ENCODE data around the gene CREB5.

CREB5 gene

DNA sequence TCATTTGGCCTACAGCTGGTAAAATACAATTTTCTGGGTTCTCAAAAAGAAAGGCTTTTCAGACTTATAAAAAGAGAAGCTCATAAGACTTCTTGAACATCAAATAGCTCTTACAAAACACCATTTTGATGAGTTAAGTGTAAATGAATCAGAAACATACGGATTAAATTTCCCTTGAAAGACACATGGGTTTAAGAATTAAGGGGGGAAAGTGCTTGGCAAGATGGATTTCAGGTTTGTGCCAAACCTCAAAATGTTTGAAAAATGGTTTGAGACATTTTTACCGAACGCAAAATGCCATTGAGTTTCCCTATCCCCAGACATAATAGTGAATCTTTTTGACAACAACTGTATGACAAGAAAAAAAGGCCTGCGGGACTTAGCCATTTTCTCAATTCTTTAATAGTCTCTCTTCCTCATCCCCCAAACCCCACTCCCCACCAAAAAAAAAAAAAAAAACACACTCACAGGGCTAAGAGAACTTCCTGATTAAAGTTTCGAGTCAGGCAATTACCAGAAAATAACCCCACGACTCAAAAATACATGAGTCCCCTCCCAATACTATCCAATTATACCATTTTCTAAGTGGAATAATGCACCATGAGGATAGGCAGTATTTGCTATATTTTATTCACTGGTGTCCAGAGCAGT, 285.7 kb downstream of the CREB5 start:
- Histone ChIP-seq H3K4me1 (ENCODE audit: low read depth, poor library complexity, severe bottlenecking) (peaks cover 5% of the 10 kb centered on the region), H3K27me3 (ENCODE audit: insufficient read depth, low read depth) (no peaks in the 10 kb centered on the region), H3K4me3 (IDR thresholded peaks at IDR 0.05; ENCODE audit: insufficient read depth, low read depth, low read length) (no peak overlapping the region), H3K36me3 (ENCODE audit: insufficient read depth) (no peaks in the 10 kb centered on the region), H3K9ac (no peak overlapping the region), H2AFZ (ENCODE audit: low read depth) (no peak overlapping the region), H3K79me2 (ENCODE audit: insufficient read depth, low read depth) (no peaks in the 10 kb centered on the region), H4K20me1 (ENCODE audit: insufficient read depth) (no peaks in the 10 kb centered on the region), H3K4me2 (no peak overlapping the region), H3K27ac (no peak overlapping the region)
- TF ChIP-seq, protein P1, sequence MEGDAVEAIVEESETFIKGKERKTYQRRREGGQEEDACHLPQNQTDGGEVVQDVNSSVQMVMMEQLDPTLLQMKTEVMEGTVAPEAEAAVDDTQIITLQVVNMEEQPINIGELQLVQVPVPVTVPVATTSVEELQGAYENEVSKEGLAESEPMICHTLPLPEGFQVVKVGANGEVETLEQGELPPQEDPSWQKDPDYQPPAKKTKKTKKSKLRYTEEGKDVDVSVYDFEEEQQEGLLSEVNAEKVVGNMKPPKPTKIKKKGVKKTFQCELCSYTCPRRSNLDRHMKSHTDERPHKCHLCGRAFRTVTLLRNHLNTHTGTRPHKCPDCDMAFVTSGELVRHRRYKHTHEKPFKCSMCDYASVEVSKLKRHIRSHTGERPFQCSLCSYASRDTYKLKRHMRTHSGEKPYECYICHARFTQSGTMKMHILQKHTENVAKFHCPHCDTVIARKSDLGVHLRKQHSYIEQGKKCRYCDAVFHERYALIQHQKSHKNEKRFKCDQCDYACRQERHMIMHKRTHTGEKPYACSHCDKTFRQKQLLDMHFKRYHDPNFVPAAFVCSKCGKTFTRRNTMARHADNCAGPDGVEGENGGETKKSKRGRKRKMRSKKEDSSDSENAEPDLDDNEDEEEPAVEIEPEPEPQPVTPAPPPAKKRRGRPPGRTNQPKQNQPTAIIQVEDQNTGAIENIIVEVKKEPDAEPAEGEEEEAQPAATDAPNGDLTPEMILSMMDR (conservative IDR thresholded peaks at IDR 0.05; ENCODE audit: low read depth, low read length): no peak

DNA sequence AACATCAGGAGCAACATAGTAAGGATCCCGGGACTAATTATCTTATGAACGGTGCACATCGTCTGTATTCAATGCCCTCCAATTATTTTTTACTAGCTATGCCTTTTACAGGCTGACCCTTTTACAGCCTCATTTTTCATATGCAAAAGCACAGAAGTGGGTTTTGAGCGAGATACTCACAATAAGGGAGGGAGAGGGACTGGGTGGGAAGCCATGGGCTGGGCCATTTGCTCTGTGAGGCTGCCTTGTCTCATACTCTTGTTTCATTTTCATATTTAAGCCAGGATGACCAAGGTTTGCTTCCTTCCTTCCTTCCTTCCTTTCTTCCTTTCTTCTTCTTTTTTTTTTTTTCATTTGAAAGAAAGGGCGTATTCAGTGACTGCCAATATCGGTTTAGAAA, 286.5 kb downstream of the CREB5 start:
- TF ChIP-seq, protein P1 (conservative IDR thresholded peaks at IDR 0.05; ENCODE audit: low read depth, low read length): no peak
- Histone ChIP-seq H4K20me1 (ENCODE audit: insufficient read depth) (no peaks in the 10 kb centered on the region), H3K27me3 (ENCODE audit: insufficient read depth, low read depth) (no peaks in the 10 kb centered on the region), H3K9ac (no peak overlapping the region), H3K36me3 (ENCODE audit: insufficient read depth) (no peaks in the 10 kb centered on the region), H3K4me1 (ENCODE audit: low read depth, poor library complexity, severe bottlenecking) (peaks cover 5% of the 10 kb centered on the region), H3K27ac (no peak overlapping the region), H3K79me2 (ENCODE audit: insufficient read depth, low read depth) (no peaks in the 10 kb centered on the region), H3K4me2 (no peak overlapping the region), H3K4me3 (IDR thresholded peaks at IDR 0.05; ENCODE audit: insufficient read depth, low read depth, low read length) (no peak overlapping the region), H2AFZ (ENCODE audit: low read depth) (no peak overlapping the region)

DNA sequence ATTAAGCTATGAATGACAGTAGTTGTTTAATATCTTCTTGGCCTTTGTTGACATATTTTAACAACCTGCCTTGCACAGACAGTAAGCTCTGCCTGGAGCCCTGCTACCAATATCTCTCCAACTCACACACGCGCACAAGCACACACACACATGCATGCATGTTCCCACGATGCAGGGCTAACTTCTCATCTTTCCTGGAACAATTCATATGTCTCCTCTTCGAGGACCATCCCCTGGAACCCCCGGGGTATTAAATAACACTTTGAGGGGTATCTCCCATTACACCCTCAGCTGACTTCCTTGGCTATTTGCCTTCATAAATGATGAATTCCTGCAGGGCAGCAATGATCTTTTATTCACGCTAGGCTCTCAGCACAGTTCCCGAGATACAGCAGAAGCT, 287.8 kb downstream of the CREB5 start:
- no peak overlapping the region for H3K27ac ChIP-seq
- H3K9ac ChIP-seq: no peak overlapping the region
- H3K4me3 ChIP-seq (IDR thresholded peaks at IDR 0.05; ENCODE audit: insufficient read depth, low read depth, low read length): no peak overlapping the region
- H3K27me3 ChIP-seq (ENCODE audit: insufficient read depth, low read depth): no peaks in the 10 kb centered on the region
- no peaks in the 10 kb centered on the region for H4K20me1 ChIP-seq (ENCODE audit: insufficient read depth)
- no peaks in the 10 kb centered on the region for H3K36me3 ChIP-seq (ENCODE audit: insufficient read depth)
- H3K79me2 ChIP-seq (ENCODE audit: insufficient read depth, low read depth): no peaks in the 10 kb centered on the region
- TF ChIP-seq, protein P1 (conservative IDR thresholded peaks at IDR 0.05; ENCODE audit: low read depth, low read length): no peak
- peaks cover 5% of the 10 kb centered on the region for H3K4me1 ChIP-seq (ENCODE audit: low read depth, poor library complexity, severe bottlenecking)
- no peak overlapping the region for H3K4me2 ChIP-seq
- no peak overlapping the region for H2AFZ ChIP-seq (ENCODE audit: low read depth)

DNA sequence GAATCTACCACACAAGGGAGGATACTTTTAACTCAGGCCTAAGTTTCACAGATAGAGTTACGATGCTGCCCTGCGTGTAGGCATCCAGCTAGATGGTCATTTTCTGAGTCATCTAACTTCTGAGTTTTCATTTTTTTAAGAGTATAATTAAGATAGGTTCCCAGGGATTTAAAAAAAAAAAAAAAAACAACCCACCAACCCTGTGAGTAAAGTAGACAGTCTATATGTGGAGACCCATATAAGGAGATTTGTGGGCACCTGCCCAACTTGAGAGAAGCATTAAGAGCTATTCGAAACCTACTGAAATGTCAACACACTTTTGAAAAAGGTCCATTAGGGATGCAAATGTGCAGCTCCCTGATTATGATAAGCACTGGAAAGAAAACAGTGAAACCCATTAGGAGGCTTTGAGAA, 288.5 kb downstream of the CREB5 start:
- Histone ChIP-seq H4K20me1 (ENCODE audit: insufficient read depth) (no peaks in the 10 kb centered on the region), H3K4me1 (ENCODE audit: low read depth, poor library complexity, severe bottlenecking) (peaks cover 5% of the 10 kb centered on the region), H3K36me3 (ENCODE audit: insufficient read depth) (no peaks in the 10 kb centered on the region), H3K79me2 (ENCODE audit: insufficient read depth, low read depth) (no peaks in the 10 kb centered on the region), H3K4me3 (IDR thresholded peaks at IDR 0.05; ENCODE audit: insufficient read depth, low read depth, low read length) (no peak overlapping the region), H3K27me3 (ENCODE audit: insufficient read depth, low read depth) (no peaks in the 10 kb centered on the region), H3K4me2 (no peak overlapping the region), H3K9ac (no peak overlapping the region), H2AFZ (ENCODE audit: low read depth) (no peak overlapping the region), H3K27ac (no peak overlapping the region)
- TF ChIP-seq, protein P1 (conservative IDR thresholded peaks at IDR 0.05; ENCODE audit: low read depth, low read length): no peak
